Measurements from ENCODE around the gene SHH. TPM values are rescaled to one million over a fixed set of nuclear protein-coding genes. Genes with fewer than 3 reads are reported as not detected.

Gene SHH
- total and polyA plus RNA-seq, 2 of the 13 experiments (the other 11 are each of a cell fraction or from before 2014, with no cell fraction given): 1.9 to 3.4 TPM

- TF ChIP-seq HMGXB3 (CRISPR knock-in tag; IDR thresholded peaks at IDR 0.05; ENCODE audit: borderline replicate concordance) (no peak), TP53 (CRISPR knock-in tag; conservative IDR thresholded peaks at IDR 0.05) (no peak), FOXK1 (CRISPR knock-in tag; IDR thresholded peaks at IDR 0.05; ENCODE audit: borderline replicate concordance, low read depth) (no peak), SPEN (CRISPR knock-in tag; IDR thresholded peaks at IDR 0.05; ENCODE audit: low read depth) (no peak), ZNF207 (IDR thresholded peaks at IDR 0.05; ENCODE audit: borderline replicate concordance) (no peak), ATF2 (CRISPR knock-in tag; IDR thresholded peaks at IDR 0.05) (0 out of 2 replicates have a peak, but pooled peaks have one; percentile 17), CAMTA2 (CRISPR knock-in tag; IDR thresholded peaks at IDR 0.05; ENCODE audit: borderline replicate concordance) (no peak), ZNF121 (CRISPR knock-in tag; IDR thresholded peaks at IDR 0.05) (no peak), ZNF3 (CRISPR knock-in tag; IDR thresholded peaks at IDR 0.05) (no peak), KLF13 (CRISPR knock-in tag; IDR thresholded peaks at IDR 0.05) (no peak), GATA4 (IDR thresholded peaks at IDR 0.05; ENCODE audit: borderline replicate concordance, low read depth) (no peak), U2AF1 (optimal IDR thresholded peaks at IDR 0.05; ENCODE audit: low read depth, low read length) (no peak), ZNF337 (CRISPR knock-in tag; IDR thresholded peaks at IDR 0.05; ENCODE audit: borderline replicate concordance, low read depth) (no peak), ZBTB7A (CRISPR knock-in tag; IDR thresholded peaks at IDR 0.05) (no peak), ARID5B (CRISPR knock-in tag; IDR thresholded peaks at IDR 0.05) (peak; percentile 33; the same call in 1 of the 2 replicates), ZNF326 (CRISPR knock-in tag; IDR thresholded peaks at IDR 0.05; ENCODE audit: borderline replicate concordance) (no peak), HDAC2 (CRISPR knock-in tag; IDR thresholded peaks at IDR 0.05) (peak; percentile 22; the same call in 1 of the 2 replicates), JDP2 (CRISPR knock-in tag; IDR thresholded peaks at IDR 0.05; ENCODE audit: borderline replicate concordance) (no peak), ZNF160 (CRISPR knock-in tag; IDR thresholded peaks at IDR 0.05) (no peak), ZNF879 (CRISPR knock-in tag; IDR thresholded peaks at IDR 0.05) (no peak), FOXA3 (CRISPR knock-in tag; IDR thresholded peaks at IDR 0.05) (0 out of 2 replicates have a peak, but pooled peaks have one; percentile 10)
Observed at GRCh38 chr7:155815332-155816191, 3.3 kb upstream of the SHH start (continued).

All from HepG2 (cell line).